GM19193 (cell line): ENCODE measurements around the gene NFAT5.

Experiments
- POLR2A ChIP-seq: IDR thresholded peaks from 4 replicates; pipeline ENCODE4 v1.6.1; 2011; ENCODE audit not compliant: insufficient read depth, insufficient read length; ENCODE audit errors: extremely low read depth

NFAT5 gene, protein sequence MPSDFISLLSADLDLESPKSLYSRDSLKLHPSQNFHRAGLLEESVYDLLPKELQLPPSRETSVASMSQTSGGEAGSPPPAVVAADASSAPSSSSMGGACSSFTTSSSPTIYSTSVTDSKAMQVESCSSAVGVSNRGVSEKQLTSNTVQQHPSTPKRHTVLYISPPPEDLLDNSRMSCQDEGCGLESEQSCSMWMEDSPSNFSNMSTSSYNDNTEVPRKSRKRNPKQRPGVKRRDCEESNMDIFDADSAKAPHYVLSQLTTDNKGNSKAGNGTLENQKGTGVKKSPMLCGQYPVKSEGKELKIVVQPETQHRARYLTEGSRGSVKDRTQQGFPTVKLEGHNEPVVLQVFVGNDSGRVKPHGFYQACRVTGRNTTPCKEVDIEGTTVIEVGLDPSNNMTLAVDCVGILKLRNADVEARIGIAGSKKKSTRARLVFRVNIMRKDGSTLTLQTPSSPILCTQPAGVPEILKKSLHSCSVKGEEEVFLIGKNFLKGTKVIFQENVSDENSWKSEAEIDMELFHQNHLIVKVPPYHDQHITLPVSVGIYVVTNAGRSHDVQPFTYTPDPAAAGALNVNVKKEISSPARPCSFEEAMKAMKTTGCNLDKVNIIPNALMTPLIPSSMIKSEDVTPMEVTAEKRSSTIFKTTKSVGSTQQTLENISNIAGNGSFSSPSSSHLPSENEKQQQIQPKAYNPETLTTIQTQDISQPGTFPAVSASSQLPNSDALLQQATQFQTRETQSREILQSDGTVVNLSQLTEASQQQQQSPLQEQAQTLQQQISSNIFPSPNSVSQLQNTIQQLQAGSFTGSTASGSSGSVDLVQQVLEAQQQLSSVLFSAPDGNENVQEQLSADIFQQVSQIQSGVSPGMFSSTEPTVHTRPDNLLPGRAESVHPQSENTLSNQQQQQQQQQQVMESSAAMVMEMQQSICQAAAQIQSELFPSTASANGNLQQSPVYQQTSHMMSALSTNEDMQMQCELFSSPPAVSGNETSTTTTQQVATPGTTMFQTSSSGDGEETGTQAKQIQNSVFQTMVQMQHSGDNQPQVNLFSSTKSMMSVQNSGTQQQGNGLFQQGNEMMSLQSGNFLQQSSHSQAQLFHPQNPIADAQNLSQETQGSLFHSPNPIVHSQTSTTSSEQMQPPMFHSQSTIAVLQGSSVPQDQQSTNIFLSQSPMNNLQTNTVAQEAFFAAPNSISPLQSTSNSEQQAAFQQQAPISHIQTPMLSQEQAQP (N-terminal part only)

DNA sequence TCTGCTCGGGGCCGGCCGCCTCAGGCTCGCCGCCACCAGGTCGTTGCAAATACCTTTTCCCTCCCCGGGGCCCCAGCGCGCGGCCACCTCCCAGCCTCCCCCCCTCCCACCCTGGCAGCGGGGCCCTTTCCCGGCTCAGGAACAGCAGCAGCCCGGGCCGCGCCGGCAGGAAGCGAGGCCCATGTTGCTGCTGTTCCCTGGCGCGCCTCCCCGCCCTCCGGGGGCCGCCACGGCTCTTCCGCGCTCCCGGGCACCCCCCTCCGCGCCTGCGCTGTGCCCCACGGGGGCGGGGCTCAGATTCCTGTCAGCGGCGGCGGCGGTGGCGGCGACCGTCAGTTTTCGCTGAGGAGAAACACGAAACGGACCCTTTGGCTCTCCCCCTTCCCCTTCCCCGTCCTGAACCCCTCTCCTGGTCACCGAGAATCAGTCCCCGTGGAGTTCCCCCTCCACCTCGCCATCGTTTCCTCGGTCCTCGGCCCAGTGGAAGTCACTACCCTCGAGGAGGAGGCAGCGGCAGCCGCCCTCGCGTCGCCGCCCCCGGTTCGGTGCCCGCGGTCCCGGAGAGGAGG lies at the start of gene NFAT5:
NFAT5 (plus strand) TSS at position 296 of the 569 bp plus-strand sequence. CDS start 336 bp downstream, outside the sequence.
- TF ChIP-seq POLR2A: peak; percentile 79

DNA sequence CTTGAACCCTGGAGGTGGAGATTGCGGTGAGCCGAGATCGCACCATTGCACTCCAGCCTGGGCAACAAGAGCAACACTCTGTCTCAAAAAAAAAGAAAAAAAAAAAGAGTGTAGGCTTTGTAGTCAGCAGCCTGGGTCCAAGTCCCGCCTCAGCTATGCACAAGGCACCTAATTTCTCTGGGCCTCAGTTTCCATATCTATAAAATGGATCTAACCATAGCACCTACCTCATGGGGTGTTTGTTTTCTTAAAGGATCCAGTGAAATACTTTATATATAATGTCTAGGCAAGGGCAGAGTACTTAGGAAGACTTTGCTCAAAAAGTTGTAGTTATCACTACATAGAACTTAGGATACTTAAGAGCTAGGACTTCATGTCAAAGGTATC lies 45.4 kb upstream of the NFAT5 start:
- no peak for TF ChIP-seq POLR2A

DNA sequence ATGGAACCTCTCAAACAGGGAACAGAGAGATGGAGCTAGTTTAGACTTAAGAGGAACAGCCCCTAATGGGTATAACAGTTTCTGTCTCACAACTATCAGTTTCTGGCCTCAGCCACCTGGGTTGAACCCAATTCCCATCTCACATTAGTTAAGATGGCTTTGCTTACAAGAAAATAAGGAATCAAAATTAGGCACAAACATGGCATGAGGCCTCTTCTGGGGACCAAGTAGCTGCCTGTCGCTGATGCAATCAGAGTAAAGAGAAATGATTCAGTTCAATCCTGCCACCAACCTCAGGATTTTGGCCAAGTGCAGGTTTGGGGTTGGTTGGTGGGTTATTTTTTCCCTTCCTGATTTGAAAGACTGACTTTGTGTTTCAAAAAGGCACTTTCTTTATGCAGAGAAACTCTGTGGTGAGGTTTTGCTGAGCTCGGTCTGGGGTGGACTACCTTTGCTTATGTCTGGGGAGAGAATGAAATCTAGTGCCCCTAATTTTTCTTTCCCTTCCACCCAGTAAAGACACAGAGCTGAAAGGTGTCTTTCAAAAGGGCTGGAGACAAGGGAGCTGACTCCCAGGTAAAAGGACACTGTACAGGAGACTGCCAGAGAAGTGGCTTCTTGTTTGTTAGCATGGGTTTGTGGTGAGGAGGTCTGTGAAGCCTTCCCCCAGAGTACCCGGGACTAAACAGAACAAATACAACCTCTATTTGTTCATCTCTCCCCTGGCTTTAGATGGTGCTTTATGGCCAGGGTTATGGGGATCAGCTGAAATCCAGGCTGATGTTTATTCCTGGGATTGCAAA lies 44.8 kb upstream of the NFAT5 start:
- no peak for TF ChIP-seq POLR2A

DNA sequence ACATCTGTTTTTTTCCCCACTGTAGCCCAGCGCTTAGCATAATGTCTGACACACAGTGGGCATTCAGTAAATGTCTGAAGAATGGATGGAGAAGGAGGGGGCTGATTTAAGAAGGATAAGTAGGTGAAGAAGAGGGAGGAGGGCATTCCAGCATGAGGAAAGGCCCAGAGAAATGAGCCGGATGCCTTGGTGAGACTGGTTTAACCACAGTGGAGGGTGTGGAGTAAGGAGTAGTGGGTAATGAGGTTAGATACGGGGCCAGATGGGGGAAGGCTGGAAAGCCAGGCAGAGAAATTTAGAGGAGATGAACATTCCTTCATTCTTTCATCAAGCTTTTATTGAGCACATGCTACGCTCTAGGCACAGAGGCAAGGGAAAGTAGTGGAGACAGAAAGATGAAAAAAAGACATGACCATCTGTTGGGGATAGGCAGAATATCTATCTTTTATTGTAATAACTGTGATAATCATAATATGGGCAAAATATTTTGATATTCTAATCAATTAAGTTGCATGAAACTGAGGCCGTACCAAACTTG lies 43.7 kb upstream of the NFAT5 start:
- no peak for TF ChIP-seq POLR2A

DNA sequence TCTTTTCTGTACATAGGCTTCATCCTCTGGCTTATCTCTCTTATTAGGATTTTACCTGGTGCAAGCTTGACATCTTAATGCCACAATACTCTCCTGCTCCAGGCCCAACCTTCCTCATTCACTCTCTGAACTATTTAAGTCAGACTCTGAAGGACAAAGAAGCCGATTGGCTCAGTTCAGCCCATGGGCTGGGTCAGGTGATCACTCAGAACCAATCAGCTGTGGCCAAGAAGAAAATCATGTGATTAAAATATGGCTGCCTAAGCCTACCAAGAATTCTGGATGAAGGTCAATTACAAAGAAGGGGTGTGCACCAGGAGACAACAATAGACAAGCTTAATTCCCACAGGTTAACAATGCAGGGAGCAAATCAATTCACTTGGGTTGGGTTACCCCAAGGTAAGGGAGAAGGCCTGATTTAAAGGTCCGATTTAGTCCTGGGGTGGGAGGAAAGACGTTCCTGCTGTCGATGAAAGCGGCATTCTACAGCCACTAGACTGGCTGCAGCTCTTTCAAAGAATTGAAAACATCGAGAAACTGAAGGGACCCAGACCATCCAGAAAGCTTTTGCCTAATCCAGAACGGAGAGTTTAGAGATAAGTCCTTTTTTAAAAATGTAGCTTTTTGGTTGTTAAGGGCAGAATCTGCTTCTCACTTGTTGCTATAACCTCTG lies 42.9 kb upstream of the NFAT5 start:
- TF ChIP-seq POLR2A: no peak

DNA sequence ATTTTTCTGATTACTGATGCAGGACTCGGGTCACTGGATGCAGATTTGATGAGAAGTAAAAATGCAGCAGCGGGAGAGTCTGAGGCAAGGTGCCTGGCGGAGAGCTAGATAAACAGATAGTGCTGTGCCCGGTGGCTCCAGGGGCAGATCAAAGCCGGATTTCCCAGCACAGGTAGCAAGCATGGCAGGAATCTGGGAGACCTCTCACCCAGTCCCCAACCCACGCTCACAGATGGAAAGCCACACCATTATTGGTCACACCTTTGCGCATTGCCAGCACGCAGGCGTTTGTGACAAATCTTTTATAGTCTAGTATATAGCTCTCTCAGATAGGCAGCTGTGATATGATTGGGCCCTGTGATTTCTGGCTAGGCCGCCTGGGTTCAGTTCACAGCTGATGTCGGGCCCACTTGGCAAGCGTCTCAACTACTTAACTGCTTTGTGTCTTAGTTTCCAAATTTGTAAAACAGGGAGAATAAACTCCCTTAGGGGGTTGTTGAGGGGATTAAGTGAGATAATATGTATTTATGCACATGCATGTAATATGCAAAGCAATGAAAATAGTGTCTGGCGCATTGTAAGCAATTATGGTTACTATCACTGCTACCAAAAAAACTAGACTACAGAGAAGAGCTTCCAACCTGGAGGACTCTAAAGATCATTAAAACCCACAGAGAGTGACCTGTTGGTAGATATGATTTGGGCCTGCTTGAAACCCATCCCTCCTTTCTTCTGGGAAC lies 42.0 kb upstream of the NFAT5 start:
- no peak for TF ChIP-seq POLR2A

DNA sequence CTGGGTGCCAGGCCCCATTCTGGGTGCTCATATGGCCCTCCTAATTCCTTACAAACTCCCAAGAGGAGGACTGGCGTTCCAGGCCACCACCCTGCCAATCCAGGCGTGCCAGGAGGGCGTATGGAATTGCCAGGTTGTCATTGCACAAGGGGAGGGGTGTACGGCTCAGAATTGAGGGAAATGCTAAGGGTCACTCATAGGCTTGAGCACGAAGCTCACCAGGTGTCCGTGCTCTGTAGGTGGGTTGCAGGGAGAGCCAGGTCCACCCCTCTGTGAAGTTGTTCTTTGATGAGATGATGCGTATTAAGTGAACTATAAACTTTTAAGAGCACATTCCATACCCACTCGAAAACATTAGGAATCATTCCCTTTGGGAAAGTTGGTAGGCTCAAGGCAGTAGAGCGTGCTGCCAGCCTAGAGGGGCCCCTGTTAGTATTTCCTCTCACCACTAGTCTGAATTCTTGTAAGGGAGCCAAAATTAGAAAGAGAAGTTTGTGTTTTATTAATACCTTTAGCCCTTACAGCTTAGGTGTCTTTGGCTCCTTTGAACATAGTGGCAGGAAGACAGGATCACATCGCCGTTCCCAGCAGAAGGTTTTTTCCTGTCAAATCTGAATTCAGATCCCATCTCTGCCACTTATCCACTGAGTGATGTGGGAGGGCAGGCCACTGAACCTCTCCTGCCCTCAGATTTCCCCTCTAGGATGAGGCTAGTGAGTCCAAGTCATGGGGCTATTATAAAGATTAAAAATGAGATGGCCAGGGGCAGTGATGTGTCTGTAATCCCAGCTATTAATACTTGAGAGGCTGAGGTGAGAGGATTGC lies 38.7 kb upstream of the NFAT5 start:
- no peak for TF ChIP-seq POLR2A

DNA sequence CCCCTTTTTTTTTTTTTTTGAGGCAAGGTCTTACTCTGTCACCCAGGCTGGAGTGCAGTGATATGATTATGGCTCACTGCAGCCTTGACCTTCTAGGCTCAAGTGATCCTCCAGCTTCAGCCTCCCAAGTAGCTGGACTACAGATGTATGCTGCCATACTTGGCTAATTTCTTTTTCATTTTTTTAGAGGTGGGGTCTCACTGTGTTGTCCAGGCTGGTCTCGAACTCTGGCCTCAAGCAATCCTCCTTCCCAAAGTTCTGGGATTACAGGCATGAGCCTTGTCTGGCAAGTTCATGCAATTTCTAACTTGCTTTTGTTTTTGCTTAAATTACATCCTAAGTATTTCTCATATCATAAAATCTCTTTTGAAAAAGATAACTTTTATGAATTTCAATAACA lies 33.8 kb upstream of the NFAT5 start:
- TF ChIP-seq POLR2A: no peak

DNA sequence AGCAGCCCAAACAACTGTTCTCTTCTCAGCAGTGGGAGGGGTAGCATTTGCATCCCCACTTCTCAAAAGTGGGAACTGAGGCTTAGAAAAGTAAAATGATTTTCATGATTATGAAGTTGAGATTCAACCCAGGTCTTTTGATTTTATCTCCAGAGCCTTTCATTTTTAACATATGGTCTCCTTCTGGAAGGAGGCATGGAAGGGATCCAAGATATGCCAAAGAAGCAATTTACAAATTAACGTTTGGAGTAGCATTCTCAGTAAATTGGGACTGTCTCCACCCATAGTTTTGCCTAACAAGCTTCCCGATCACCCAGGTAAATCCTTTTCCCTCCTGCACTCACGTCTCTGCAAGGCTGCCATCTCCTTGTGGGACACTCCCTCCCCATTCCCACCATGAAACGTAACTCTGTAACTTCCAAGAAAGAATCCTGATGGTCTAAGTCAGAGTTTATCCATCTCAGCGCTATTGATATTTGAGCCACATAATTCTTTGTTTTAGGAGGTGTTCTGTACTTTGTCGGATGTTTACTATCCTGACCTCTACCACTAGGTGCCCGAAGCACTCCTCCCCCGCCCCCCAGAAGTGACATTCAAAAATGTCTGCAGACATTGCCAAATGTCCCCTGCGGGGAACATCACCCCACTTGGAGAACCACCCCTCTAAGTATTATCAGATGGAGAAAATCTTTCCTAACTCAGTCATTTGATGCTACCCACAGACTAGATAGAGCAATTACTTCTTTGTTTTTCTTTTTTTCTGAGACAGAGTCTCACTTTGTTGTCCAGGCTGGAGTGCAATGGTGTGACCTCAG lies 32.9 kb upstream of the NFAT5 start:
- TF ChIP-seq POLR2A: no peak

DNA sequence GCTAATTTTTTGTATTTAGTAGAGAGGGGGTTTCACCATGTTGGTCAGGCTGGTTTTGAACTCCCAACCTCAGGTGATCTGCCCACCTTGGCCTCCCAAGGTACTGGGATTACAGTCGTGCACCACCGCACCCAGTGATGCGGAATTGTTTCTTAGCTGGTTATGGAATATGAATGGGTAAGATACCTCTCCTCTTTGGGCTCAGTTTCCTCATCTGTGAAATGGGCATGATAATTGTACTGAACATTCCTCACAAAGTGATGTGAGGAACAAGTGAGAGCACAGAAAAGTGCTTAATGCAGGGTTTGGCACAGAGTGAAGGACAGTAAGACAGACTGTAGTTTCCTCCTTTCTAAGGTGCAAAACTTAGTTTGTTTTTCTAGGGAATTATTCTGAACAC lies 31.0 kb upstream of the NFAT5 start:
- no peak for TF ChIP-seq POLR2A
